Measurements from ENCODE around the gene MTA3.

The MTA3 gene

GRCh38 chr2:42566025-42566424, 2.4 kb upstream of the MTA3 start:
- no peak for DNase-seq (ENCODE audit: extremely low spot score)
- POLR2A ChIA-PET = no interaction called here
- TF ChIP-seq CTCF (IDR thresholded peaks at IDR 0.05; ENCODE audit: control extremely low read depth, extremely low read depth, low read depth, missing control alignments) = no peak
- CTCF ChIA-PET = interaction anchor here (0.9 to 1.8 kb wide), 3 partner anchors 9 to 97 kb away, joined by 4 to 7 read pairs (median 5); no protein-coding TSS in a partner anchor

- ChIA-PET CTCF (interaction anchor here (0.9 to 1.8 kb wide), 5 partner anchors 8 to 96 kb away, joined by 3 to 7 read pairs (median 4); no protein-coding TSS in a partner anchor), POLR2A (no interaction called here)
- TF ChIP-seq CTCF (IDR thresholded peaks at IDR 0.05; ENCODE audit: control extremely low read depth, extremely low read depth, low read depth, missing control alignments) = no peak
These were observed 1.6 kb upstream of the MTA3 start for GRCh38 chr2:42566837-42567321.

GRCh38 chr2:42567364-42567763, 1.1 kb upstream of the MTA3 start:
- no peak for TF ChIP-seq CTCF (IDR thresholded peaks at IDR 0.05; ENCODE audit: control extremely low read depth, extremely low read depth, low read depth, missing control alignments)
- ChIA-PET POLR2A (no interaction called here), CTCF (interaction anchor here (0.9 to 1.8 kb wide), 3 partner anchors 12 to 32 kb away, joined by 3 to 5 read pairs (median 4); no protein-coding TSS in a partner anchor)
- no peak for DNase-seq (ENCODE audit: extremely low spot score)

More at GRCh38 chr2:42566837-42567321, 1.6 kb upstream of the MTA3 start:
- no peak for DNase-seq (ENCODE audit: extremely low spot score)

- DNase-seq (ENCODE audit: extremely low spot score) = peak; percentile 72
- ChIA-PET POLR2A (no interaction called here), CTCF (no interaction called here)
- TF ChIP-seq CTCF (IDR thresholded peaks at IDR 0.05; ENCODE audit: control extremely low read depth, extremely low read depth, low read depth, missing control alignments) = no peak
These were observed 529 bp upstream of the MTA3 start for GRCh38 chr2:42567806-42568400.

- ChIA-PET CTCF (no interaction called here), POLR2A (no interaction called here)
- TF ChIP-seq CTCF (IDR thresholded peaks at IDR 0.05; ENCODE audit: control extremely low read depth, extremely low read depth, low read depth, missing control alignments) = no peak
- peak; percentile 53 for DNase-seq (ENCODE audit: extremely low spot score)
These were observed 782 bp downstream of the MTA3 start for GRCh38 chr2:42569116-42569711.

- DNase-seq (ENCODE audit: extremely low spot score) = no peak
- CTCF ChIA-PET = interaction anchor here (0.7 kb wide), 1 partner anchor 94 kb away, joined by 4 read pairs; no protein-coding TSS in a partner anchor
- no peak for TF ChIP-seq CTCF (IDR thresholded peaks at IDR 0.05; ENCODE audit: control extremely low read depth, extremely low read depth, low read depth, missing control alignments)
- POLR2A ChIA-PET = no interaction called here
These were observed 1.5 kb downstream of the MTA3 start for GRCh38 chr2:42569883-42570282.

Data from GM10248 (cell line).